HG03045 (cell line): Measurements from ENCODE around the gene WDR76.
"Not testable (repeated sequence)": the region's sequence is repeated elsewhere in the genome, so short reads cannot be mapped to it uniquely, and the experiment has no call there.

Experiments
- ATAC-seq: cut with Tn5 transposase; IDR thresholded peaks from one replicate; pipeline ENCODE4 v1.9.1; 2021; ENCODE audit warnings: mild to moderate bottlenecking, moderate library complexity; ENCODE audit not compliant: unreplicated experiment

WDR76 gene

GRCh38 chr15:43815064-43815463, 11.7 kb upstream of the WDR76 start:
- ATAC-seq: not testable (repeated sequence)

- no peak for ATAC-seq
Measured at GRCh38 chr15:43821505-43821904, 5.3 kb upstream of the WDR76 start.

- ATAC-seq: peak; percentile 63
Measured at GRCh38 chr15:43824302-43825246, 2.2 kb upstream of the WDR76 start, which contains the start of gene MFAP1. TSS of gene MFAP1 (minus strand) at chr15:43824690. CDS start at chr15:43824569, 121 bp downstream.

- not testable (repeated sequence) for ATAC-seq
Measured at GRCh38 chr15:43825305-43825704, 1.5 kb upstream of the WDR76 start.

GRCh38 chr15:43826029-43826507, 734 bp upstream of the WDR76 start:
- no peak for ATAC-seq

- ATAC-seq: no peak
Measured at GRCh38 chr15:43828061-43828657, 1.4 kb downstream of the WDR76 start.

GRCh38 chr15:43829951-43830540, 3.2 kb downstream of the WDR76 start:
- not testable (repeated sequence) for ATAC-seq

GRCh38 chr15:43830691-43831275, 4.0 kb downstream of the WDR76 start:
- ATAC-seq: not testable (repeated sequence)

GRCh38 chr15:43831519-43832052, 4.8 kb downstream of the WDR76 start:
- not testable (repeated sequence) for ATAC-seq

GRCh38 chr15:43832485-43832884, 5.7 kb downstream of the WDR76 start:
- not testable (repeated sequence) for ATAC-seq

- no peak for ATAC-seq
Measured at GRCh38 chr15:43845421-43845820, 18.6 kb downstream of the WDR76 start.

GRCh38 chr15:43851251-43851650, 24.4 kb downstream of the WDR76 start:
- ATAC-seq: no peak

- ATAC-seq: no peak
Measured at GRCh38 chr15:43852607-43853006, 25.8 kb downstream of the WDR76 start.

- ATAC-seq: no peak
Measured at GRCh38 chr15:43854801-43855200, 28.0 kb downstream of the WDR76 start.

- no peak for ATAC-seq
Measured at GRCh38 chr15:43859546-43859945, 32.7 kb downstream of the WDR76 start.

GRCh38 chr15:43866636-43867035, 39.8 kb downstream of the WDR76 start:
- ATAC-seq: not testable (repeated sequence)

- no peak for ATAC-seq
Measured at GRCh38 chr15:43867096-43867495, 40.3 kb downstream of the WDR76 start.

GRCh38 chr15:43868406-43868805, 41.6 kb downstream of the WDR76 start:
- ATAC-seq: no peak

- ATAC-seq: no peak
Measured at GRCh38 chr15:43871835-43872234, 45.0 kb downstream of the WDR76 start.

- no peak for ATAC-seq
Measured at GRCh38 chr15:43872416-43873020, 45.7 kb downstream of the WDR76 start.
